Stimulated activated CD4-positive, alpha-beta T cell treated with anti-CD3 and anti-CD28 coated beads, Interleukin-15, amount 100 ng/mL, for 24 hours (primary cell): ENCODE results near the gene MTF1.
"Not testable (repeated sequence)": the region's sequence is repeated elsewhere in the genome, so short reads cannot be mapped to it uniquely, and the experiment has no call there.

Experiments used
- DNase-seq: peaks from one replicate; pipeline ENCODE4 v3.0.0-alpha.2; 2020

MTF1 gene

GRCh38 chr1:37782491-37782890, 76.9 kb downstream of the MTF1 start:
- DNase-seq: no peak

- DNase-seq: no peak
Measured at GRCh38 chr1:37778654-37779053, 80.7 kb downstream of the MTF1 start.

DNA sequence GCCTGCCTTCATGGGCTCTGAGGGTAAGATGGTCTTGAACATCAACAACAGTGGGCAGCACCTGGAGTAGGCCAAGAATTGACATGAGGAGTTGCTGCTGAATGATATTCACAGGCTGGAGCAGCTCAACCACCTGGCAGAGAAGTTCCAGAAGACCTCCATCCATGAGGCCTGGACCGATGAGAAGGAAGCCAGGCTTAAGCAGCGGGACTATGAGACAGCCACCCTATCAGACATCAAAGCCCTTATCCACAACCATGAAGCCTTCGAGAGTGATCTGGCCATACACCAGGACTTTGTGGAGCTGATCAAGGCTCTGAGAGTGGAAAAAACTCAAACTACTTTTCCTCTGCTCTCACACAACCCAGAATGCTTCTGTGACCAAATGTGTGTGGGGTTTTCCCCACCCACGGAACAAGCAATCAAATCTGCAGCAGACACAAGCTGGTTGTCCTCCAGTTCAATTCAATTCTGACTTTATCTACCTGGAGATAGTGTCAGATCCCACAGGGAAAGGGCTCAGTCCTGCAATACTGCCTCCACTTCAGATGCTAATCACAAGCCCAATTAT, 82.4 kb downstream of the MTF1 start:
- DNase-seq: peak; percentile 54

DNA sequence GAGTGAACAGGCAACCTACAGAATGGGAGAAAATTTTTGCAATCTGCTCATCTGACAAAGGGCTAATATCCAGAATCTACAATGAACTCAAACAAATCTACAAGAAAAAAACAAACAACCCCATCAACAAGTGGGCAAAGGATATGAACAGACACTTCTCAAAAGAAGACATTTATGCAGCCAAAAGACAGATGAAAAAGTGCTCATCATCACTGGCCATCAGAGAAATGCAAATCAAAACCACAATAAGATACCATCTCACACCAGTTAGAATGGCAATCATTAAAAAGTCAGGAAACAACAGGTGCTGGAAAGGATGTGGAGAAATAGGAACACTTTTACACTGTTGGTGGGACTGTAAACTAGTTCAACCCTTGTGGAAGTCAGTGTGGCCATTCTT, 88.0 kb downstream of the MTF1 start:
- DNase-seq: not testable (repeated sequence)

- no peak for DNase-seq
Measured at GRCh38 chr1:37767488-37767887, 91.9 kb downstream of the MTF1 start.

- peak; percentile 57 for DNase-seq
Measured at GRCh38 chr1:37765916-37766664, 93.3 kb downstream of the MTF1 start.

DNA sequence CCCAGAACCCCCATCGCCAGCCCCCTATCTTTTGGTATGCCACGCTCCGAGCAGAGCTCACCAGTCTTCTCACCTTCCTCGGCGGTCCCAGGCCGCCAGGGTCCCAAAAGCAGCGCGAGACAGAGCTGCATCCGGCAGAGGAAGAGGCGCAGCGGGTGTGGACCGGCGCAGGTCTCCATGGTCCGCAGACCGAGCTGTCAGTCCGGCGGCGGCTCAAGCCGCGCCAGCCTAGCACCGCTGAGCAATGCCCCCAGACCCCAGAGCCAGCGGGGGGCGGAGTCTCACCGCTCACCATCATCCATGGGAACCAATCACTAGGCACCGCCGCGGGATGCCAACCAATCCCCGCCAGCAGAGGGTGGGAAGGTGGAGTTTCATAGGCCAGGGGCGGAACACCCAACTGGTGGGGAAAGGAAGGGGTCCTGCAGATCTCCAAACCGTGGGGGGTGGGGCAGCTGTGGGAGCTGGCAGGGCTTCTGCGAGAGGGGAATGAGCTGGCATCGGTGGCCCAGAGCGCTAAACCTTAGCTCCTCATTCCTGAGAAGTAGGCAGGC, 94.4 kb downstream of the MTF1 start, which contains the start of gene EPHA10:
EPHA10 (minus strand) TSS at position 233 of the 554 bp plus-strand sequence; CDS start at position 179, 54 bp downstream.
- no peak for DNase-seq

GRCh38 chr1:37764414-37764825, 95.0 kb downstream of the MTF1 start:
- peak; percentile 69 for DNase-seq

- no peak for DNase-seq
Measured at GRCh38 chr1:37763791-37764413, 95.5 kb downstream of the MTF1 start.

GRCh38 chr1:37762516-37762915, 96.9 kb downstream of the MTF1 start:
- DNase-seq: no peak

DNA sequence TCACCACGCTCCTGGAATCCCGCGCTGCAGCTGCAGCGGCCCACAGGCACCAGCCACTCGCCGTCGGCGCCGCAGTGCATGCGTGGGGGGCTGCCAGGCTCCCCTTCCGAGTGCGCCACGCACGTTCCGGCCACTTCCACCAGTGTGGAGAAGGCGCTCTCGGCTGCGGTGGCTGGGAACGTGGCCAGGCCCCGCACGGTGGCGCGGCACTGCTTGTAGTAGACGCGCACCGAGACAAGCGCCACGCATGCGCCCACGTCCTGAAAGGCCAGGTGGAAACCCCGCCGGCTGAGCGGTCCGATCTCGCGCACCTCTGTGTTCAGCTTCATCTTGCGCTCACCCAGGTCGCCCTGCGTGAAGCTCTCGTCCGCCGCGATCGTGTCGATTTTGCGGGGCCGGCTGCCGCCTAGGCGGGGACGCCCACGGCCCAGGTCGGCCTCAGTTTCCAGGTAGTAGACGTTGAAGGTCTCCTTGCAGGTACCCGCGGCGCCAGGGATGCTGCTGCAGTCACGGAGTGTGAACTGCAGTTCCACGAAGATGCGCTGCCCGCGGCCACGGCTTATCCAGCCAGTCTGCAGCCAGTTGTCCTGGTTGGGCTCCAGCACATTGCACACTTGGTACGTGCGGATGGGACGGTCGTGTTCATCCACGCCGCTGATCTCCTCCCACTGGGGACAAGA, 97.8 kb downstream of the MTF1 start:
- no peak for DNase-seq
